IPS-11a (cell line): ENCODE measurements around the gene SERBP1.
"Not testable (repeated sequence)": the region's sequence is repeated elsewhere in the genome, so short reads cannot be mapped to it uniquely, and the experiment has no call there.

ENCODE experiments used
- H3K4me3 ChIP-seq: one replicate; pipeline ENCODE4 v1.5.1; 2013; ENCODE audit warnings: low read depth, low read length, control low read depth

Gene SERBP1

DNA sequence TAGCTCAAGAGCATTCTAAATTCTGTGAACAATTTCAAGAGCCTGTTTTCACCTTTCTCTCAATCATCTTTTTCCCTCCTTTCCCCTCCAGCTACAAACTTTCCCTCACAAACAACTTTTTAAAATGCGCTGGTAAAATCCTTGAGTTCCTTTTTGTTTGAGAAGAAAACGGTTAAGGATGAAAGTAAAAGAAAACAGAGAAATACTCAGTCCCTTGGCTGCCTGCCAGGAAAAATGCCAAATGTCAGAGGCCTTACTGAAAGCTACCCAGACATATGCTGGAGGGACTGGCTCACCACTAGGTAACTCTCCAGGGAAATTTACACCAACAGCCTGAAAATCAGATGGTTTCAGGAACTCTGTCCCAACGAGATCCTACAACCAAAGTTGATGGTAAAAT, 11.0 kb upstream of the SERBP1 start:
- H3K4me3 ChIP-seq = no peak overlapping the region

DNA sequence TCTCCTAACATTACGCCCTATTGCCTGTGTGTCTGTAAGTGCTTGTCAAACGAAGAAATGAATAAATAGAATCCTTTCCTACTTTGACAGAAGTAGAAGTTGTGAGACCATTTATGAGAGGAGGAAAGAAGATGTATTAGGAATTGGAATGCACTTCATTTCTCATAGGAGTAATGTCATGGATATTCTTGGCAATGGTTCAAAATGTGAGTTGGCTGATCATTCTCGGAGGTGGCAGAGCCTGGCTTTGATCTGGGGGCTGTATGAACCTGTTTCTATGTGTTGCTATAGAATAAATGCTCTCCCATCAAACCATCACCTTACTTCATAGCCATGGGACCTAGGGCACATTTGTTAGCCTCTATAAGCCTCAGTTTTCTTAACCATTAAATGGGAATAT, 10.1 kb upstream of the SERBP1 start:
- no peak overlapping the region for H3K4me3 ChIP-seq

DNA sequence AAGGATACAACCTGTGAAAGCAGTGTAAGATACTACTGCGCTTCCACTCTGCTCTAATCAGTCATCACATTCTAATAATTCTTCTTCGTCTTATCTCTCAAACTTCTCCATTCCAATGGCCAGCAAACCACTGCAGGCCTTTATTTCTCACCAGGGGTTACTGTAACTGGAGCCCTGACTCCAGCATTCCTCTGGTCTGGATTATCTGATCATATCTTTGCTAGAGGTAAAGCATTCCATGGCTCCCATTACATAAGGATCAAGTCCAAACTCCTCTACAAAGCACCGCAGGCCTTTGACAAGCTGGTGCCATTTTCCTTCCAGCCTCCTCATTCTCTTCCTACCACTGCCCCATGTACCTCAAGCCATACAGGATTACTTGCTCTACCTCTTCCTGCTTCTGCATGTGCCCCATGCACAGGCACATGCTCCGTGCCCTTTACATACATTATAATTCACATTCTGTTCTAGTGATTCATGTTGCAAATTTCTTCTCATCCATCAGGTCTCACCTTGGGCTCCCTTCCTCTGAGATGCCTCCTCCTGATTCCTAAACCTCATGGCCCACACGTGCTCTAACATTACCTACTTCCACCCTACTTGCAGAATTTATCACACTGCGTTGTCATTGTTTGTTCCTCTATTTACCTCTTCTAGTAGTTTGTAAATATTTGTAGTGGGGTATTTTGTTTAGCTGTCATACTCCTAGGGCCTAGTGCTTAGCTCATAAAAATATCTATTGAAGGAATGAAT, 9.3 kb upstream of the SERBP1 start:
- no peak overlapping the region for H3K4me3 ChIP-seq

DNA sequence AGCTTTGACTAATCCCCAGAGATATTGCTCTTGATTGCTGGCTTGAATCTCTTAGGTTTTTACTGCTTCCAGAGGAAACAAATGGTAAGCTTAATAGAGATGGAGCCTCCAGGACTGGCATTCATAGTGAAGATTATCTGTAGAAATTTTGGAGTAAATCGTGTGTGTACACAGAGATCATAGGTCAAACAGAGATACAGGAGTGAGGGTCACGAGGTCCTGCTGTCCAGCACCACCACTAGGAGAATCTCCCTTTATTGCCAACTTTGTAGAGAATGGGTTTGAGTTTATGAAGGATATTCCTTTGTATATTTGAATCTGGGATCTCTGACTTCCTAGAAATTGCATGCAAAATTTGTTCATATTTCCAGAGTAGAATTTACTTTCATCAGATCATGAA, 7.8 kb upstream of the SERBP1 start:
- H3K4me3 ChIP-seq = no peak overlapping the region

DNA sequence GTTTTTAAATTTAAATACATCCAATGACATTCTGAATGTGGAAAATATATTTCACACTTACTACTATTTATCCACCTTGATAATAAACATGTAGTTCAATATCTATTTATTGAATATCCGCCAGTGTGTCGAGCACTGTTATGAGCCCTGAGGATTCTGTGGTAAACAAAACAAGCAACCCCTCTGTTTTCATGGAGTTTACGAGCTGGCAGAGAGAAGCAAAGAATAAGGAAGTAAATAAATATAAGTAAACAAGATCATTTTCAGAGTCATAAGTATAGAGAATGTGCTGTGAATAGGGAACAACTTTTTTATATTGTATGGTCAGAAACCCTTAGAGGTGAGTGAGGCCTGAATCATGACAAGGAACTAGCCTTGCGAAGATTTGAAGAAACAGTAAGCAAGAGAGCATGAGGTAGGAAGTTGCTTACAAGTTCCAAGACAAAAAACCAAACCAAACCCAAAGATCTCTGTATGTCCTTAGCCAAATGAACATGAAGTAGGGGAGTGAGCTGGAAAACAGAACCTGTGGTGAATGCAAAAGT, 6.4 kb upstream of the SERBP1 start:
- no peak overlapping the region for H3K4me3 ChIP-seq

DNA sequence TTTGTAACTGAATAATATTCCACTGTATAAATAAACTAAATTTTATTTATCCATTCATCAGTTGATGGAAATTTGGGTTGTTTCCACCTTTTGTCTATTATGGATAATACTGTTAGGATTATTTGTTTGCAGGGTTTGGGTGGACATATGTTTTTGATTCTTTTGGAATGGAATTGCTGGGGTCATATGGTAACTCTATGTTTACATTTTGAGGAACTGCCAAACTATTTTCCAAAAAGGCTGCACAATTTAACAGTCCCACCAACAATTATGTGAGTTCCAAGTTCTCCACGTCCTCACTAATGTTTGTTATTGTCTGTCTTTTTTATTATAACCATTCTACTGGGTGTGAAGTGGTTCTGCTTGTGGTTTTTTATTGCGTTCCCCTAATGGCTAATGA, 4.3 kb upstream of the SERBP1 start:
- H3K4me3 ChIP-seq = no peak overlapping the region

DNA sequence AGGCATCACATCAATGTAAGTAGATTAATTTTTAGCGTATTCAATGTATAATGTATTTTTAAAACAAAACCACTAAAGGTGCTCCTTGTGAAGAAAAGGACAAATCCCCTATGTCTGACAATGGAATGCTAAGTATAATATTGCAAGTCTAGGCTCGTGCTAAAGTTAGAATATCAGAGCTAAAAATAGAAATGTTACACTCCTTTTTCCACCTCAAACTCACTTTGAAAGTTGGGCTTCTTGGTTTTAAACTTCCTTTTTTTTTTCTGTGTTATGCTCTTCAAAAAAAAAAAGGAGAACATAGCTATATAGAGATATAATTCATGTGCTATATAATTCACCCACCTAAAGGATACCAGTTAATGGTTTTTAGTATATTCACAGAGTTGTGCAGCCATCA, 3.6 kb upstream of the SERBP1 start:
- no peak overlapping the region for H3K4me3 ChIP-seq

DNA sequence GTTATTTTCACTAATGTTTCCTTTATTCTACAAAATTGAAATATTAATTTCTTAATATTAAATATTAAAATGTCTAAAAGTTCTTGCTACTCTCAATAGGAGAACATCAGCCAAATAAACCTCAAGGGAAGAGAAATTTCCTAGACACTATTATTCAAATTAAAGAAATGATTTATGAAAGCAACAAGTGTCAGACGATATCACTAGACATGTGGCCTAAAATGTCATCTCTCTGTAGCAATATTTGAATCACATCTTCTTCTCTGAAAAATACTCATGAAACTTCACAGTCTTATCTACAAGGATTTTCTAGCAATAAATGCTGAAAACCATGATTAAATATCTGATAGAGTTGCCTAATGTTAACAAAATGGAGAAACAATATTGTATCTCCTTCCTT, 2.5 kb upstream of the SERBP1 start:
- no peak overlapping the region for H3K4me3 ChIP-seq

DNA sequence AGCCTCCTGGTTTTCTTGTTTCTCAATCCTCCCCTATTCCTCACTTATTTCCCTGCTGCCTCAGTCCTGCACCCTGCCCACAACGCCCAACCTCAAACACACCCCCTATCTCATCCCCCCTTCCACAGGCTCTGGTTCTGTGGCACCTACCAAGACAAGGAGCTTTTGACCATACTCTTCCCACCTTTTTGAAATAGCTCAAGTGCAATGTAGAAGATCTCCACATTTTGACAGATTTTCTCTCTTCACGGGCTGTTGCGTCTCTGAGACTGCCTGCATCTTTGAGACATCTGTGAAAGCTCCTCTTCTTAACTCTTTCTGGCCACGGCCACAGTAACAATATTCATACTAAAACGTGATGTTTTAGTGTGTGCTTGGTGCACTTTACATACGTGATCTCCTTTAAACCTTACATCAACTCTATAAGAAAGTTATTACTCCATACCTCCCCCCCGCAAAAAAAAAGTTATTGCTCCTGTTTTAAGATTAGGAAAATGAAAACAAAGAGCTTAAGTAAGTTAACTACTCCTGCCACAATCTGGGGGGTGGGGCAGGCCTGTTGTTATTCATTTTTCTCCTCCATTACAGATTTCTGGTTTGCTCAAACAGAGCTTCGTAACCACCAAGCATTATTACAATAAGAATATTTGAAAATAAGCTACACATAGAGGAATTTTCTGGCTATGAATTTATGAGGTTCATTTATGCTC, 1.8 kb upstream of the SERBP1 start:
- H3K4me3 ChIP-seq = no peak overlapping the region

DNA sequence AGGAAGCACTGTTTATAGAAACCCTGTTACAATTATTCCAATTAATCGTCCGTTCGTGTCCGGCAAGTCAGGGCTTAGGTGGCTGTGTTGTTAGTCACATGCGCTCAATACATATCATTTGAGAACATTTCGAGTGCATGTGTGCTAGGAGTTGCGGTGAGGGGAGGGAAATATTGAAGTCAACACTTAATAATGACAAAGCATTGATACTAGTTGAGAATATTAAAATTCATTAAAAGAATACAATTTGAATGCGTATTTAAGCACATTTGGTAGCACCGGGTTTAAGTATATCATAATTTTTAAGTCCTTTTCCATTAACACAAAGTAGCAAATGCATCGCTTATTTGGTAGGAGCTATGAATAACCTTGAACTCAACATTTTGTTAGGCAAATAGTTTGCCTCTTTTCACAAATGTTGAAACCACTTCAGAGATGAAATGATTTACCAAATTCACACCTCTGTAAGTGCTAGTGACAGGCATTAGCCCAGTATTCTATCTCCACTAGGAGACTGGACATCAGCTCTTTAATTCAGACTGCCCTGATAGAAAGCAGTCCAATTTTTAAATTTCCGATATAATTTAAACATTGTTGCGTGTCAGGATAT, 1.1 kb upstream of the SERBP1 start:
- H3K4me3 ChIP-seq = peak overlapping the region; percentile 98

DNA sequence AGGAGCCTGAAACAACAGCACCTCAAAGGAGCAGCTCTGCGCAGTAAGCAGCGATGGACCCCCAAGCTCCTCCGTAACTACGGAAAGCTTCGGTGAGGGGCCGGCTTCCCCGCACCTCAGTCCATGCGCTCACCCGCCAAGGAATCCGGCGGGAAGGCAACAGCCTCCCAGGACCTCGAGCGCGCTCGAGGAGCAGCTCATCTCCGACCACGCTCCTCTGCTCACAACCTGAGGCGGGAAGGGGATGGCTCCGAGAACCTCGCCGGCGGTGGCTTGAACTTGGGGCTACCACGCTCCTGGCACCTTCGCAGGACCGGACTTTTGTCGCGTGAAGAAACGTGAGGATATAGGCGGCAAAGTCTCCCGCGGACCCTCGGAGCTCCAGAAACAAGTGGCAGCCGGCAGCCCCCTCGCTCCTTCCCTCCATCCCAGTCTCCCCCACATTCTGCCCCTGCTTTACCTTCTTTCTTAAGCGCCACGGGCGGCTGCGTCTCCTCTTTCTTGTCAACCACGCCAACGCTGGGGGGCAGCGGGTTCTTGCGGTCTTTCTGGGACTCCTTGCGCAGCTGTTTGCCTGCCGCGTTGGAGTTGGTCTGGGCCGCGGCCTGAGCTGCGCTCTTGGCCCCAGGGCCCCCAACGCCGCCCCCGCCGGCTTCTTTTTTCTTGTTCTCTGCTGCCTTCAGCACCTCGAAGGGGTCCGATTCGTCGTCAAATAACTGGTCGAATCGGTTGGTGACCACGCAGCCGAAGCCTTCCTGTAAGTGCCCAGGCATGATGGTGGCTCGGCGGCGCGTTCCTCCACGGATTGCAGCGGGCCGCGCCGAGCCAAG, 459 bp downstream of the SERBP1 start:
- H3K4me3 ChIP-seq = peak overlapping the region; percentile 98

DNA sequence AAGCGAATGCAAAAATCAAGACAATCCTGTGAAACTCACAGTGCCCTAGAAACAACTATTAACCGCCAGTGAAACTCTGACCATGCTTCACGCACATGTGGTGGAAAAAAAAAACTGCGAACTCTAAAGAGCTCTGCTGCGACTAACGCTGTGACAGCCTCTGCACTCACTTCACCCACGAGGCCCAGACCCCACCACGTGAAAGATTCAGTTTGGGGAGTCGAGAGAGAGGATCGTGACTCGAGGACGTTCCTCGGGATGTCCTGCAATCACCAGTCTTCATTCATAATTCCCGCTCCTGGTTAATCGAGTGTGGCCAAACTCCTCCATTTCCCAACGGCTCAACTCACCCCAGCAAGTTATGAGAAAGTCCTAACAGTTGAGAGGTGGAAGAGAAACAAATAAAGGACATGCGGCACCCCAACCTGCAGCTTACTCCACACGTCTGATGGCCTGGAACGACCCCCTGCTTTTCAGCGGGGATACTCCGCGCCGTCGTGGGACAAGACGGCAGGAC, 1.1 kb downstream of the SERBP1 start:
- H3K4me3 ChIP-seq = peak overlapping the region; percentile 98

DNA sequence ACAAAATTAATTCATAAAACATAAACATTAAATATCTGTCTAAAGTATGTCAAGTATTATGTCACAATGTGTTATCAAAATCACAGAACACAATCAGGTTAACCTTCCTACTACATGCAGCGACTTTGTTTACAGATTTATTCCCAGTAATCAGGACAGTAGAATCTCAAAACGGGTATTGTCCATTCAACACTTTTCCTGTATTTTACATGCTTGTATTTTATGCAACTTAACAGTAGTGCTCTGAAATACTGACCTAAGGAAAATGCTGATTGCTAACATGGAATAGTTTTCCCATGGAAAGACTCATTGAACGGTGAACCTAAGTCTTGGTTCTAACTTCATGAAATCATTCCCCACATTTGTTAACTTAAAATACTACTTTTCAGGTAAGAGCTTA, 2.3 kb downstream of the SERBP1 start:
- peak overlapping the region; percentile 98 for H3K4me3 ChIP-seq

DNA sequence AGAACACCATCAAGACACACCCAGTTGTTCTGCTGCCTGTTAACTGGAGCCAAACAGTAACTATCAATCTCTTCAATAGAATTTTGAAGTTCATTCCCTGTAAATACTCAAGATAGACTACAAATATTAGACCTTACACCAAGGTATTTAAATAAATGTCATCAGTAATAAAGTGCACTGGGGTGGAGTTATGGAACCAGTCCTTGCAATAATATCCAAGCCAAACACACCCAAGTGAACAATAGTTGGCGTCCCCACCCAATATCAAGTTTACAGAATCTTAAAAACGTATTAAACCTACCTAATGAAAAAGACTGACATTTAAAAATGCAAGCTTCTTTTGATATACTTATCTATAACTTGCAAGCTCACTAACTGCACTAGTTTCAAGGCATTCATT, 2.7 kb downstream of the SERBP1 start:
- H3K4me3 ChIP-seq = peak overlapping the region; percentile 98

DNA sequence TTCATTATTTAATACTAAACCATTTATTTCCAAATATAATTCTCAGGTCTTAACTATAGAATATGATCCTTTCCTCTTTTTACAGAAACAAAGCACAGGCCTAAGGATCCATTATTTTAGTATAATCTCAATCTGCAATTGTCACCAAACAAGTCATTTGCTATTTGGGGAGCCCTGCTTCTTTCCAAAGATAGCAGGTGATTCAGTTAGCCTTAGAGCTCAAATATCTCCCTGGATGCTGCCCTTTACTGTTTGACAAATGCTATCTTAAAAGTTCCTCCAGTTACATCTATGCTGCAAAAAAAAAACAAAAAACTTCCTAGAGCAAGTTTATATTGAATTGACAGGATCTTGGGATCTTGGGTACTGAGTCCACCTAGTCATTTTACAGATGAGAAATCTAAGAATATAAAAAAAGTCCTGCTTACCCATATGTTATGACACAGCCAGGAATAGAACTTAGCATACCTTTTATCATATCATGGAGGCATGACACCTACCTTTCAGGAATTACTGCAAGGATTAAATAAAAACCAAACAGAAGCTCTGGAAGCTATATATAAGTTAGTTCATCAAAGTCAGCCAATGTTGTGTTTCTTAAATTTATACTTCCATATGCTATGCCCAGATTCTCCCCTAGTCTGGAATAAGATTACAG, 9.2 kb downstream of the SERBP1 start:
- no peak overlapping the region for H3K4me3 ChIP-seq

DNA sequence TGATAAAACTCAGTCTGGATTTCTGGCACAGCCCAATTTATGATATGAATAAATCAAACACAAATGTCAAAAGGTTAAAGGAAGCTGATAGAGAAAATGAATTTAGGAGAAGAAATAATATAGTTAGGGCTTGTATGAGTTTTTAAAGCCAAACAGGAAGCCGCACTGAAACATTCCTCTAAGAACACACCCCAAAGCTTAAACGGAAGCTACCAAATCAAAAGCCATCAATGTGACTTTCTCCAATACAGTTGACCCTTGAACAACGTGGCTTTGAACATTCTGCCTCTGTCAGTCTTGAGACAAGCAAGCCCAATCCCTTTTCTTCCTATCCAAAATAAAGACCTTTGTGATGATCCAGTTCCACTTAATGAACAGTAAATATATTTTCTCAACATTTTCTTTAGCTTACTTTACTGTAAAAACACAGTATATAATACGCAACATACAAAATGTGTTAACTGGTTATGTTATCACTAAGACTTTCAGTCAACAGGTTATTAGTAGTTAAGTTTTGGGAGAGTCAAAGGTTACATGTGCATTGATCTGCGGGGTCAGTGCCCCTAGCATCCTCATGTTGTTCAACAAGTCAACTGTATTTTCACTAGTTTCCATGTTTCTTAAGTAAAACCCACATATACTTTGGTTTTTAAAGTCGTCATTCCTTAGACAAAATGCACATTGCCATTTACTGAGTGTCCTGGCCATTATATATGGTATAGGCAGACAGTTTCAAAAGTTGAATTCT, 11.2 kb downstream of the SERBP1 start:
- H3K4me3 ChIP-seq = no peak overlapping the region

DNA sequence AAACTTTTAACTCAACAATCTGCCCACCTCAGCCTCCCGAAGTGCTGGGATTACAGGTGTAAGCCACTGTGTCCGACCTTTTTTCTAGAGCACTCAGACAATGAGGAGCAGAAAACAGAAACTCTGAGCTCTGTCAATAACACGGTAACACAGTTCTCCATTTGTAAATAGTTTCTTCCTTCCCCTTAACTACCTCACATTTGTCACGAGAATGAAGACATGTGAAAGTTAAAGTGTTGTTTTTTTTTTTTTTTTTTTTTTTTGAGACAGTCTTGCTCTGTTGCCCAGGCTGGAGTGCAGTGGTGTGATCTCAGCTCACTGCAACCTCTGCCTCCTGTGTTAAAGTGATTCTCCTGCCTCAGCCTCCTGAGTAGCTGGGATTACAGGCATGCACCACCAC, 12.5 kb downstream of the SERBP1 start:
- not testable (repeated sequence) for H3K4me3 ChIP-seq

DNA sequence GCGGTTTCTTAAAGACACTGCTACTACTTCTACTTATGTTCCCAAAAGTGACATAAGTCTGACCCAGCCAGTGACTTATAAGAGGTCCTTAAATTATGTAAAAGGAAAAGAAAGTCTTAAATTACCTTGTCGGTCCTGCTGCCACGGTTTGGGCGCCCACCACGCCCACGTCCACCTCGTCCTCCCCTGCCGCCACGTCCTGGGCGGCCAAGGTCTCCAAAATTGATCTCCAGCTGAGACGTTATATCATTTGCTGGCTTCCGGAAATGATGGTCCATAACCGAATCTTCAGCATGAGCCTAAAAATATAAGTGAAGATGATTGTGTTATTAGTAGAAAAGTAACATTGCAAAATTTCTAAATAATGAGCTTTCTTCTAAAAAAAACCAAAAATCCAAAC, 15.2 kb downstream of the SERBP1 start:
- no peak overlapping the region for H3K4me3 ChIP-seq

DNA sequence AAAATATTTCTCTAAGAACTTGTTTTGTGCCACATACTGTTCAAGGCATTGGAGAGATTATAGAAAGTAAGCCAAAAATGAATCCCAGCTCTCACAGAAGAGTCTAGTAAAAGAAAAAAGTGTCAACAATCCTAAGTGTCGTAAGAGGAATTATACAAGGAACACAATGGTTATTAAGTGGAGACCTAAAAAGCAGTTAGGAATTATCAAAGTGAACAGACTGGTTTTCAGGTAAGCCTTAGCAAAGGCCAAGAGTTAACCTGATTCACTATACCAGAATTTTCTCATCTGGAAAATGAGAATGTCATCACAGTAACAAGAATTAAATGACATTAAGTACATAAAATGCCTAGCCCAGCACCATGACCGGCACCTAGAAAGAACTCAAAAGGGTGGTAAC, 15.6 kb downstream of the SERBP1 start:
- no peak overlapping the region for H3K4me3 ChIP-seq

DNA sequence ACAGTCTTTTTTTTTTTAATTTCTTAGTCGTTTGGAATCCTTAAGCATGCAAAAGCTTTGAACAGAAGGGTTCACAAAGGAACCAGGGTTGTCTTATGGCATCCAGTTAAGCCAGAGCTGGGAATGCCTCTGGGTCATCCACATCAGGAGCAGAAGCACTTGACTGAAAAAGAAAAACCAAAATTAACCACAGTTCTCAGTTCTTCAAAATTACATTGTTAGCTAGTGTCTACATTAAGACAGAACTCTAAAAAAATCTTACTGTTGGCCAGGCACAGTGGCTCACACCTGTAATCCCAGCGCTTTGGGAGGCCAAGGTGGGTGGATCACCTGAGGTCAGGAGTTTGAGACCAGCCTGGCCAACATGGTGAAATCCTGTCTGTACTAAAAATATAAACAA, 17.1 kb downstream of the SERBP1 start:
- H3K4me3 ChIP-seq = not testable (repeated sequence)
